NCI-H2196 treated with DMSO at 0.1 percent for 48 hours (cell line): ENCODE results near the gene ZDHHC1.
"Not testable (repeated sequence)": the region's sequence is repeated elsewhere in the genome, so short reads cannot be mapped to it uniquely, and the experiment has no call there.

Experiments used
- DNase-seq: peaks from one replicate; lab custom pipeline; 2025; ENCODE audit not compliant: unreplicated experiment; lab: John Stamatoyannopoulos, UW

The ZDHHC1 gene

DNA sequence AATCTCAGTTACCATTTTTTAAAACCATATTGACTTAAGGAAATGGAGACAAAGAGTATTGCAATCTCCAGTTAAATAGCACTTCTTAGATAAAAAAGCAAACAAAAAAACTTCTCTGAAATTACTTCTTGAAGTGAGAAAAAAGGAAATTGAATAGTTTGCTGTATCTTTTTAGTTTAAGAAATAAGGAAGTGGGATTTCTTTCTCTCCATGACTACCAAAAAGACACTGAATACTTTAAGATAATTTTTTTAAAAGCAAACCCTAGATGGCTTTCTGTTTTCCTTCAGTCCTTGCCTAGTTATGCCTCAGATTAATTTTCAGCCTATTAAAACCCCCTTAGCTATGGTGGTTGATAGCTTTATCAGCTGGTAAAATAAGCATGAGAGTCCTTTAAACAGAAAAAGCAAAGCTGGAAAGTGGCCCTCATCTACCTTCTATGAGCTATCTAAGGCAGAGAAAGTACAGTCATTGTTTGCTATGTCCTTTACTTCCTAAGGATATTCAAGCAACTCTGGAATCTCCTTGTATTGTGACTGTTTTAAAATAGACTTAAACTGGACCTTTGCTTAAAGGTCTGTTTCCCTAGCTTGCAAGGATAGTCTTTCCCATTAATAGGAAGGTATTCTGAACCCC lies 51.6 kb downstream of the ZDHHC1 start:
- DNase-seq = no peak

DNA sequence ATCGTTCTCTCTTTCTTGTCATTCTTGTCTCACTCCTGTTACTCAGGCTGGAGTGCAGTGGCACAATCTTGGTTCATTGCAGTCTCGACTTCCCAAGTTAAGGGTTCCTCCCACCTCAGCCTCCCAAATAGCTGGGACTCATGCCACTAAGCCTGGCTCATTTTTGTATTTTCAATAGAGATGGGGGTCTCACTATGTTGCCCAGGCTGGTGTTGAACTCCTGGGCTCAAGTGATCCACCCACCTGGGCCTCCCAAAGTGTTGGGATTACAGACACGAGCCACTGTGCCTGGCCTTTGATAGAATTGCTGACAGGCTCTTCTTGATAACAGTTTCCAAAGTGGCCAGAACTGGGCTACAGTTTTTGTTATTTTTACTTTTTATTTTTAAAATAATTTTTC lies 55.2 kb downstream of the ZDHHC1 start:
- DNase-seq = no peak

DNA sequence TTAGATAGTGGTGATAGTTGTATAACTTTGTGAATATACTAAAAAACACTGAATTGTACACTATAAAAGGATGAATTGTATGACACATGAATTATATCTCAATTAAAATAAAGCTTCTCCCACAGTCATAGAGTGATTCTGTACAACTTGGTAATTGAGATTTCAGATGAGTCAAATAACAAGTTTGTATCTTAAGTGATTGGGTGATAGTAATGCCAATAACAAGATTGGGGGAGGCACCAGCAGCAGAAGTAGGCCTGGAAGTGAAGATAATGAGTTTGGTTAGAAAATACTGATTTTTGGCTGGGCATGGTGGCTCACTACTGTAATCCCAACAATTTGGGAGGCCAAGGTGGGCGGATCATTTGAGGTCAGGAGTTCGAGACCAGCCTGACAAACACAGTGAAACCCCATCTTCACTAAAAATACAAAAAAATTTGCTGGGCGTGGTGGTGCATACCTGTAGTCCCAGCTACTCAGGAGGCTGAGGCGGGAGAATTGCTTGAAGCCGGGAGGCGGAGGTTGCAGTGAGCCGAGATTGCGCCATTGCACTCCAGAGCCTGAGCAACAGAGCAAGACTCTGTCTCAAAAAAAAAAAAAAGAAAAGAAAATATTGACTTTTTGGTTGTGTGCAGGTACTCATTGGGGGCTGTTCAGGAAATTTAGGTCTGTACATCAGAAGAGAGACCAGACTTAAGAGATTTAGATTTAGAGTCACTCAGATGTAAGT lies 56.6 kb downstream of the ZDHHC1 start:
- not testable (repeated sequence) for DNase-seq

DNA sequence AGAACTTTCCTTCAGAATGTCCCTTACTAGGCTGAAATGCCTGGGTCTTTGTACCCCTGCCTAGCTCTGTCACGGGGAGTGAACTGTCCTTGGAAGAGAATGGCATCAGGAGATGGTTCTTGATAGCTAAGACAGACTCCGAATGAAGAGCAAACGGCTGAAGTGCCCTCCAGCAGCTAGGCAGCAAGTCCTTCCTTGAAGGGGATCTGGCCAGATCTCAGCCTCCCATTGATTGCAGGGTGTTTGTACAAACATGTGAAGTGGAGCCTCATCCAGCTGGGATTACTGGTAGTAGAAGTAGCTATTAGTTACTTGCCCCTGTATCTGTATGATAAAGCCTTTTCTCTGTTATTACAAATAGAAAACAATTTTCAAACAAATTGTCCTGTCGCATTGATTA lies 58.7 kb downstream of the ZDHHC1 start:
- DNase-seq = no peak

DNA sequence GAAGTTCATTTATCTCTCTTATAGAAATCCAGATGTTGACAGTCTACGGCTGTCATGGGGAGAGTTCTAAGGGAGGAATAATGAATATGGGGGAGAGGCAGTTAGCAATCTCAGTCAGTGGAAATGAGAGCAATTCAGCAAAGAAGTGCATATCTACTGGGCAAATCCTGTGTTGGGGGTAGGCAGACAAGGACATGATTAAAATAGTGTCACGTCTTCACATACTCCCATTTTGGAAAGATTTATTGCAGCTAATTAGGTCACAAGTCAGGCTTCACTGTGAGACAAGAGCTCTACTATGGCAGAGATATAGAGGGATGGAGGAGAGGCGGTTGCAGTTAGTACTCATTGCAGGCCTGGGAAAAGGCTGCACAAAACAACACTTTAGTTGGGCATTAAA lies 59.9 kb downstream of the ZDHHC1 start:
- DNase-seq = no peak

DNA sequence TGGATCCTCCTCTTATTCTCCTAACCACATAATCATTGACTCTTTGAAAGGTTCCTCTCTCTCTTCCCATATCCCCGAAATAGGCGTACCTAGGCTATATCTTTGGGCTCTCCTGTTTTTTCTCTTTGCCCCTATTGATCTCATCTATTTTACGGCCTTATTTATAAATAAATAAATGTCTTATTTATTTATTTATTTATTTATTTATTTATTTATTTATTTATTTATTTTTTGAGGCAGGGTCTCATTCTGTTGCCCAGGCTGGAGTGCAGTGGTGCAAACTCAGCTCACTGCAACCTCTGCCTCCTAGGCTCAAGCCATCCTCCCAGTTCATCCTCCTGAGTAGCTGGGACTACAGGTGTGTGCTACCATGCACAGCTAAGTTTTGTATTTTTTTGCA lies 63.8 kb downstream of the ZDHHC1 start:
- DNase-seq = not testable (repeated sequence)

DNA sequence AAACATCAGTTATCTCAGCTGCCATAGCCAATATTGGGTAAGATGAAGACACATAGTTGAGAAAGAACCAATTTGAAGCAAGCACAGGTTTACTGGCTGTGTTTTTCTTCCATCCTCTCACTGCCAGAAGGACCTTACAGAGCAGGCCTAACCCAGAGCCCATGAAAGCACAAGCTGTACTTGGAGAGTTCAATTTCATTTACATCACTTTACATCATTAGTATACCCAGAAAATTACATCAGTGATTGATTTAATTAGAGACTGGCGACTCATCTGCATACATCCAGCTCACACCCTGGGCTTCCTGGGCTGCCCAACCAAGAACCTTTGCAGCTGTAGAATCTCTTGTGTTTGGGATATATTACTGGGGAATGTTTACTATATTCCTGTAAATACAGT lies 66.0 kb downstream of the ZDHHC1 start:
- no peak for DNase-seq

DNA sequence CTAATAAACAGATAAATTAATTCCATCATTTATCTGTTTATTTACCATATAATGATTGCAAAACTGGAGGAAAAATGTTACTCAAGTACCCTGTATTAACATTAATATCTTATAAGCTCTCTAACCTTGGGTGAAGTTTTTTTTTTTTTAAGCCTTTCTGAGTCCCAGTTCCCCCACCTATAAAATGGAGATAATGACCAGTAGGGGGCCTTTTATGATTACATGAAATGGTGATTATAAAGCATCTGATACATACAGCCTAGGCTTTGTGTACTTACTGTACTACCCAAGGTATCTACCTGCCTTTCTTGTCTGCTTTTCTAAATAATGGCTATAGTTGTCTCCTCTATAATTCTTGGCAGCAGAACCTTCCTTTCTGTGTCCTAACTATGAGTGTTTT lies 67.1 kb downstream of the ZDHHC1 start:
- DNase-seq = no peak

DNA sequence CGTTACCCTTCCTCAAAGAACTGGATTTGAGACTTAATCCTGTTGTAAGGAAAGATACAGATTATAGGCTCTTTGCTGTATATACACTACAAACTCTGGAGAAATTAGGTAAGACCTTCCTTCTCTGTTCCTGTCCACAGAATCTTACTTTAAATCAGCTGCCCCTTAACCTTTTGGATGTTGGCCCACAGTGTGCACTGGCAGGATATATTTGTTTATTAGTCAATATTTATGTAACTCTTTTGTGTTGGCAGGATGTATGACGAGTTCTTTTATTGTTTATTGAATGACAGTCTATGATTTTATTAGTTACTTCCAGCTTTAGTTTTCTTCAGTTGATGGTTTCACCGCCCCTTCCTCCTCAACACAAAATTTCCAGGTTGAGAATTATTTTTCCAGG lies 69.9 kb downstream of the ZDHHC1 start:
- DNase-seq = no peak

DNA sequence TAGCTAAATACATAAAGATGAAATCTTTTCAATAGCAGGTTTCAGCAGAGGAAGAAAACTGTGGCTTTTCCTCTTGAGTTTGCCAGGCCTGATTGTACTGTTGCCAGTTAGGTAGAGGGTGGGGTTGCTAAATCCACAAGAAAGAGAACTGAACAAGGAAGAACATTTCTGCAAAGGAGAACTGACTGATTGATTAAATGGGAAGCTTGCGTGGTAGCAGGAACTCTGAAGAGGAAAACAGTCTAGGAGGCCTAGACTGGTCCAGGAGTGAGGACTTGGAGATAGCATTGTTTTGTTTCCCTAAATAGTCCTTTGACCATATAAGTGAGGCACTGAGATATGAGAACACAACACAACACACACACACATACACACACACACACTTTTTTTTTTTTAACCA lies 70.9 kb downstream of the ZDHHC1 start:
- no peak for DNase-seq
